Neural cell (in vitro differentiated cells): Measurements from ENCODE around the gene GAA.

ENCODE experiments used
- CTCF ChIP-seq: fragments of 450-650 bp; IDR thresholded peaks from 2 replicates; pipeline ENCODE4 v1.5.1; 2014; ENCODE audit warnings: antibody characterized with exemption, mild to moderate bottlenecking, moderate library complexity; ENCODE audit not compliant: poor library complexity, severe bottlenecking
- EP300 ChIP-seq: fragments of 450-650 bp; conservative IDR thresholded peaks from 2 replicates; pipeline ENCODE4 v1.6.1; 2014; ENCODE audit warnings: antibody characterized with exemption, mild to moderate bottlenecking, moderate library complexity; ENCODE audit not compliant: poor library complexity, severe bottlenecking
- EZH2 ChIP-seq: fragments of 200-600, 300-800 bp; shearing (Covaris generic), sonication (generic); IDR thresholded peaks from 2 replicates; pipeline ENCODE4 v1.6.1; 2014; ENCODE audit warnings: antibody characterized with exemption, low read length, borderline replicate concordance, mild to moderate bottlenecking; ENCODE audit not compliant: insufficient read depth, poor library complexity, severe bottlenecking
- POLR2AphosphoS5 ChIP-seq: IDR thresholded peaks from 2 replicates; pipeline ENCODE4 v1.6.1; 2012
- RAD21 ChIP-seq: fragments of 450-650 bp; conservative IDR thresholded peaks from 2 replicates; pipeline ENCODE4 v1.6.1; 2014; ENCODE audit warnings: antibody characterized with exemption, mild to moderate bottlenecking, moderate library complexity
- REST ChIP-seq: IDR thresholded peaks from 2 replicates; pipeline ENCODE4 v1.6.1; 2012; ENCODE audit warnings: borderline replicate concordance
- TAF1 ChIP-seq: IDR thresholded peaks from 2 replicates; pipeline ENCODE4 v1.6.1; 2012; ENCODE audit warnings: low read depth

GRCh38 chr17:80169107-80169506, 67.7 kb downstream of the GAA start:
- TF ChIP-seq POLR2AphosphoS5 (no peak), CTCF (no peak), REST (no peak), EZH2 (no peak), EP300 (no peak), RAD21 (no peak), TAF1 (no peak)
